ENCODE measurements around the gene RUFY4.

The RUFY4 gene

DNA sequence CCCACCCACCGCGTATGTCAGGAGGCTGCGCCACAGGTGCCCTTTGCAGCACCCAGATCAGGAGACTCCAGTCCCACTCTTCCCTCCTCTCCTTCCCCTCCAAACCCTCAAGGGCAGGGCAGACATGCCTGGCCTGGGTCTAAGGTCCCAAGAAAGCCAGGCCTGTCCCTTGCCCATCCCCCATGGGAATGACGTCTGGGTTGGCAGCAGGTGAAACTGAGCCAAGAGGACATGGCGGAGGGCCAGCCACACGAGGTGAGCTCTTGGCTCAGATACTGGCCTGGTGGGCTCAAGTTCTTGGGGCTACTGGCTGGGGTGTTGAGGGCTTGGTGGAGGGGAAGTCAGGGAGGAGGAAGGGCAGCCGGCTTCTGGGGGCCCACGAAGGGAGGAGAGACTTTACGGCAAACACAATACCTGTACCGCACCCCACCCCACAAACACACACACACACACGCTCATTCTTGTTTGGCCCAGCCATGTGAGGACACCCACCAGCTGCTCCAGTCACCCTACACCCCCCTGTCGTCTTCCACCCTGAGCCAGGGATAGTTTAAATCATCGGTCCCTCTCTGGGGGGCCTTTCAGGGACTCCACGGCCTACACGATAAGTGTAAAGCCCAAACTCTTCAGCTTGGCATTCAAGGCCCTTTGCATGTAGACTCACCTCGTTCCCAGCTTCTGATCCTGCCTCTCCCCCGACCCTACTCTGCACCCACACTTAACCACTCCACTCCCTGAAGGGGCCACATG, 42.2 kb upstream of the RUFY4 start:
- DNase-seq: no peak

DNA sequence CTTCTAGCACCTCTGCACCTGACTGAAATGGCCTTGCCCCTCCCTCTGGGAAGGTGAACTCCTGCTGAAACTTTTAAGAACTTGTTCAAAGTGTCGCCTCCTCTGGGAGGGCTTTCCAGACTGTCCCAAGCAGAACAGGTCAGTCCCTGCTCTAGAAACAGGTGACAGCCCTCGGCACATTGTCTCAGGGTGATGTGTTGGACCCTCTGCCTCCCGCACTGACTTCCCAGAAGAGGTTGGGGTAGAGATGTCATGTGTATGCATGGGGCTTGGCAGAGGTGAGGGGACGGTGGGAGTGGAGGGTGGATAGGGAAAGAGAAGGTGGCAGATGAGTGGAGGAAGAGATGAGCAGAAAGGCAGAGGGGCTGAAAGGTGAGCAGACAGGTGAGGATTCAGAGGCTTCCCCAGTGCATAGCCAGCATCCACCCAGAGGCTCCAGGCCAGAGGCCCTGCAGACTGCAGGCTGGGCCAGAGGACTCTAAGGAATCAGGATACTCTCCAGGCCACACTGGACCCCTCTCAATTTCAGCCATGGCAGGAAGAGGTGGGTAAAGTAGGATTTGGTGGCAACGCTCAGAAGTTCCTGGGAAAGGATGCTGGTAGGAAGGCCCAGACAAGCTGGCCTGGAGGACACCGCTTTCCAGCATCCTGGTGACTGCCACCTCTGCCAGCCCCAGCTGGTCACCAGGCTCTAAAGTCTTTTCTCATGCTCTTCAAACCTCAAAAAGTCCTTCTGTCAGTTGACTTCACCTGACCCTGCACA, 41.4 kb upstream of the RUFY4 start:
- TF ChIP-seq, protein P1, sequence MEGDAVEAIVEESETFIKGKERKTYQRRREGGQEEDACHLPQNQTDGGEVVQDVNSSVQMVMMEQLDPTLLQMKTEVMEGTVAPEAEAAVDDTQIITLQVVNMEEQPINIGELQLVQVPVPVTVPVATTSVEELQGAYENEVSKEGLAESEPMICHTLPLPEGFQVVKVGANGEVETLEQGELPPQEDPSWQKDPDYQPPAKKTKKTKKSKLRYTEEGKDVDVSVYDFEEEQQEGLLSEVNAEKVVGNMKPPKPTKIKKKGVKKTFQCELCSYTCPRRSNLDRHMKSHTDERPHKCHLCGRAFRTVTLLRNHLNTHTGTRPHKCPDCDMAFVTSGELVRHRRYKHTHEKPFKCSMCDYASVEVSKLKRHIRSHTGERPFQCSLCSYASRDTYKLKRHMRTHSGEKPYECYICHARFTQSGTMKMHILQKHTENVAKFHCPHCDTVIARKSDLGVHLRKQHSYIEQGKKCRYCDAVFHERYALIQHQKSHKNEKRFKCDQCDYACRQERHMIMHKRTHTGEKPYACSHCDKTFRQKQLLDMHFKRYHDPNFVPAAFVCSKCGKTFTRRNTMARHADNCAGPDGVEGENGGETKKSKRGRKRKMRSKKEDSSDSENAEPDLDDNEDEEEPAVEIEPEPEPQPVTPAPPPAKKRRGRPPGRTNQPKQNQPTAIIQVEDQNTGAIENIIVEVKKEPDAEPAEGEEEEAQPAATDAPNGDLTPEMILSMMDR (IDR thresholded peaks at IDR 0.05): no peak
- Mint-ChIP-seq H3K9me3 (no peaks in the 10 kb centered on the region), H3K4me3 (no peak overlapping the region), H3K27ac (no peak overlapping the region), H3K27me3 (ENCODE audit: low read depth, poor library complexity) (peaks cover 13% of the 10 kb centered on the region), H3K36me3 (ENCODE audit: low read depth) (no peaks in the 10 kb centered on the region), H3K4me1 (peaks cover 43% of the 10 kb centered on the region)
- DNase-seq: no peak

More for the DNA sequence above, 42.2 kb upstream of the RUFY4 start:
- Mint-ChIP-seq H3K4me3 (no peak overlapping the region), H3K27ac (no peak overlapping the region), H3K27me3 (ENCODE audit: low read depth, poor library complexity) (peaks cover 7% of the 10 kb centered on the region), H3K36me3 (ENCODE audit: low read depth) (no peaks in the 10 kb centered on the region), H3K9me3 (no peaks in the 10 kb centered on the region), H3K4me1 (peaks cover 50% of the 10 kb centered on the region)
- TF ChIP-seq, protein P1 (IDR thresholded peaks at IDR 0.05): no peak

DNA sequence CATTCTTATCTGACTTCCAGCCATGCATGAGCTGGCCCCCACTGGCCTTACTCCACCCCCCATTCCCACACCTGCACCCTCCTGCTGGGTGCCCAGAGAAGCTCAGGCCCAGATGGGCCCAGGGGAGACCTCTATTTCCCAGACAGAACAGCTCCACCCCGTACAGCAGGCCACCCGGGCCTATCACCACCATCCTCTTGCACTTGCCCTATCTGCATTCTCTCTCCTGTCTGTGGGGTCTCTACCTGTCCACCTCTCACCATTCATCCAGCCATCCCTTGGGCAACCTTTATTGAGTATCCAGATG, 40.9 kb upstream of the RUFY4 start:
- no peak overlapping the region for H3K27ac Mint-ChIP-seq
- H3K36me3 Mint-ChIP-seq (ENCODE audit: low read depth): no peaks in the 10 kb centered on the region
- peaks cover 37% of the 10 kb centered on the region for H3K4me1 Mint-ChIP-seq
- peaks cover 18% of the 10 kb centered on the region for H3K27me3 Mint-ChIP-seq (ENCODE audit: low read depth, poor library complexity)
- no peaks in the 10 kb centered on the region for H3K9me3 Mint-ChIP-seq
- TF ChIP-seq, protein P1 (IDR thresholded peaks at IDR 0.05): no peak
- DNase-seq: no peak
- no peak overlapping the region for H3K4me3 Mint-ChIP-seq

DNA sequence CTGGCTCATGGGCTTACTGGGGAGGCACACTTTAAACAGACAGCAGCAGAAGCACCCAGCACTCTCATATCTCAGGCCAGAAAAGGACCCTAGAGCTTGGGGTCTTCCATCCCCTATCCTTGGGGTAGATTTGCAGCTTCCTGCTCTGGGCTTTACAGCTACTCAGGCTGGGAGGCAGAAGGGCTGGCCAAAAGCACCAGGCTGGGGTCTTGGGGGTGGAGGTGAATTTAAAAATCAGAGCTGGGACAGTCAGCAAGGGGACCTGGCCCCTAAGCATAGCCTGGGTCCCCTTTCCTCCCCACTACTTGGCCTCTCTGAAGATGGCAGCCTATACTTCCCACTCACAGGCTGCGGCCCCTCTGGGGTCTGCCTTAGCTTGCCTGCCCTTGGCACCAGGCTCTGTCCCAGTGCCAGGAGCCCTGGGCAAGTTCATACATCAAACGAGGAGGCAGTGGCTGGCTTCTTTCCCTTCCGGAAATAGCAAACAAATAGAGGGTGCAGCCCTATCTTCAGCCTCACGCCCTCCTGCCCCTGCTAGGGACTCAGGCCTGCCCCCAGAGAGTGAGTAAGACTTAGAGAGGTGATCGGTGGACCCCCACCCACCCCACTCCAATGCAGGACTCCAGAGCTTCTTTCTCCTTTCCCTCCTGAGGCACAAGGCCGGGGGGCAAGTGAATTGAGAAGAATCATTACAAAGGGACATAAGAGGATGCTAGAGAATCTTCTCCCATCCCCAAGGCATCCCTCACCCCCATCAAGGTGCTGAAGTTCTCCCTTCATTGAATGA, 40.3 kb upstream of the RUFY4 start:
- H3K36me3 Mint-ChIP-seq (ENCODE audit: low read depth): no peaks in the 10 kb centered on the region

DNA sequence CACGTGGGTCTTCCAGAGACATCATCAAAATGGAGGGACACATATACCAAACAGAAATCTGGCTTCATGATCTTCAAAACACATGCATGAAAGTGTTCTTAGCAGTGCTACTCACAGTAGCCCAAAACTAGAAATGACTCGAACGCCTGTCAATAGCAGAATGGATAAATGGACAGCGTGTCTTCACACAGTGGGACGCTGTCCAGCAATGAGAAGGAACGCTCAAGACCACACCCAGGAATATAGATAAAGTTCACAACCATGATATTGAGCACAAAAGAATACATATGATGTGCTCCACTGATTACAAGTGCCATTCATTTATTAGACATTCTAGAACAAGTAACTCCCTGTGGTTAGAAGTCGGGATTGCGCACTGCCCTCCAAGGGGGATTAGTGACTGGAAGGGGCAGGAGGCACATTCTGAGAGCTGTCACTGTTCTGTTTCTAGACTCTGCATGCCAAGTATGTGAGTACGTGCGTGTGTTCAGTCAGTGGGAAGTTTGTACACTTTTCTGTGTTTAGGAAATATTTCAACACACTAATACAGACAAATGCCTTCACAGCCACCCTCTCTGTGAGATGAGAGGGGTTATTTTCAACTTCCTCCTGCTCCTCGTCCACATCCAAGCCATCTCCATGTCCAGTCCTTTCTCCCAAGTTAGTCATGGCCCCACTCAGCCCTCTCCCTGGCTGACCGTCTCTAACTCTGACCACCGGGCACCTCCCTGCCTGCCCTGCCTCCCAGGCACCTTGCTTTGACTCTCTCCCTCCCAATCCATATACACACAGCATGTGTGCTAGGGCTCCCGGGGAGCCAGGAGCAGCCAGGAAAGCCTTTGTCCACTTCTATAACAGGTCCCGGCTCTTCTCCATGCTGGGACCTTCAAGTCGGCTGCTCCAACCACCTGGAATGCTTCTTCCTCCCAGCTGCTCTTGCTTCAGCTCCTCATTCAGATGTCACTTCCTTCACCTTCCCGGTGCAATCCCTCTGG, 39.4 kb upstream of the RUFY4 start:
- peaks cover 26% of the 10 kb centered on the region for H3K27me3 Mint-ChIP-seq (ENCODE audit: low read depth, poor library complexity)
- H3K36me3 Mint-ChIP-seq (ENCODE audit: low read depth): no peaks in the 10 kb centered on the region
- TF ChIP-seq, protein P1 (IDR thresholded peaks at IDR 0.05): no peak
- peaks cover 30% of the 10 kb centered on the region for H3K4me1 Mint-ChIP-seq
- no peak for DNase-seq
- no peak overlapping the region for H3K27ac Mint-ChIP-seq
- no peaks in the 10 kb centered on the region for H3K9me3 Mint-ChIP-seq
- no peak overlapping the region for H3K4me3 Mint-ChIP-seq

More for the DNA sequence above, 40.3 kb upstream of the RUFY4 start:
- peaks cover 19% of the 10 kb centered on the region for H3K27me3 Mint-ChIP-seq (ENCODE audit: low read depth, poor library complexity)
- no peak overlapping the region for H3K4me3 Mint-ChIP-seq
- DNase-seq: no peak
- H3K9me3 Mint-ChIP-seq: no peaks in the 10 kb centered on the region
- TF ChIP-seq, protein P1 (IDR thresholded peaks at IDR 0.05): no peak
- H3K4me1 Mint-ChIP-seq: peaks cover 31% of the 10 kb centered on the region
- no peak overlapping the region for H3K27ac Mint-ChIP-seq

Measured in nephron progenitor cell (in vitro differentiated cells).